ENCODE data around the gene WNK2.
"Not testable (repeated sequence)": the region's sequence is repeated elsewhere in the genome, so short reads cannot be mapped to it uniquely, and the experiment has no call there.

The WNK2 gene

DNA sequence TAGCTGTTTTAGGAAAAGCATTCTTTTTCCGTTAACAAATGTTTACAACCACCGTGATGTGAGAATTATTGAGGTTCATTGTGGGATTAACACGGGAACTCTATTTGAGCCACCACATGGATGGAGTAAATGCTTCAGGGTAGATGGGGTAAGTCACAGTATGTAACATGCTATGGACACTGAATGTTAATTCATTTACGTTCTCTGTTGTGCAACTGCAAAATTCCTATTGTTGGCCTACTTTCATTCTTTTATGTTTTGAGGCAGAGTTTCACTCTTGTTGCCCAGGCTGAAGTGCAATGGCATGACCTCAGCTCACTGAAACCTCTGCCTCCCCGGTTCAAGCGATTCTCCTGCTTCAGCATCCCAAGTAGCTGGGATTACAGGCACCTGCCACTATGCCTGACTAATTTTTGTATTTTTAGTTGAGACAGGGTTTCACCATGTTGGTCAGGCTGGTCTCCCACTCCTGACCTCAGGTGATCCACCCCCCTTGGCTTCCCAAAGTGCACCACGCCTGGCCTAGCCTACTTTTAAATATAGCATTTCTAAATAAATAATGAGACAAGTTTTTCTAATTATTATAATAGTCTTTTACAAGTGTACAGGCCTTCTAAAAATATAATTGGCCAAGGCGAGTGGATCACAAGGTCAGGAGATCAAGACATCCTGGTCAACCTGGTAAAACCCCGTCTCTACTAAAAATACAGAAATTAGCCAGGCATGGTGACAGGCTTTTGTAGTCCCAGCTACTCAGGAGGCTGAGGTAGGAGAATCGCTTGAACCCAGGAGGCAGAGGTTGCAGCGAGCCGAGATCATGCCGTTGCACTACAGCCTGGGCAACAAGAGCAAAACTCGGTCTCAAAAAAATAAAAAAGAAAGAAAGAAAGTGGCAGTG, 169.7 kb downstream of the WNK2 start:
- intact Hi-C loops (cut with DNase I); DNase-seq: not testable (repeated sequence)

DNA sequence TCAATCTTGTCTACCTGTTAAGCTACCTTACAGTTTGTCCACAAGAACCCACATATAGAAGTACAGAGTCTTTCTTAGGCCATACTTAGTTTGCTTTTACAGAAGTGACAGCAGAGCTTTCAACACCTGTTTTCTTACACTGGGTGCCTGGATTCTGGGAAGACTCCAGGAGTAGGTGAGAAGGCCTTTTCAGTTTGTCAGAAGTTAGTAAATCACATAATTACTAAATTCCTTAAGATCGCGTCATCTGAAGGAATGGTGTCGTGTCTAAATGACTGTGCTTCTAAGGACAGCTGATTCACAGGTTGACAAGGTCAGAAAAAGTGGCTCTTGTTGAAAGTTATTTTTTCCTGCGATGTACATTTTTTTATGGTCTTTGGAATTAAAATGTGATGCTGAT, 170.5 kb downstream of the WNK2 start:
- intact Hi-C loops (cut with DNase I): no loop called here

DNA sequence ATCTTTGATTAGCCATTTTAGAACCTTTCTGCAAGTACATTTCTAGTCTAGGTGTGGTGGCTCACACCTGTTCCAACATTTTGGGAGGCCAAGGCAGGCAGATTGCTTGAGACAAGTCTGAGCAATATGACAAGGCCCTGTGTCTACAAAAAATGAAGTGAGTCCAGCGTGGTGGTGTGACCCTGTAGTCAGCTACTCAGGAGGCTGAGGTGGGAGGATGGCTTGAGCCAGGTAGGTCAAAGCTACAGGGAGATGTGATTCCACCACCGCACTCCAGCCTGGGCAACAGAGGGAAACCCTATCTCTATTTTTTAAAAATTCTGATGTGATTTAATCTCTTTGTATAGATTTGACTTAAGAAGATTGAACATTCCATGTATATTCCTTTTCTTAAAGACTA, 171.9 kb downstream of the WNK2 start:
- no peak for DNase-seq
- intact Hi-C loops (cut with DNase I): no loop called here

More for the DNA sequence above, 170.5 kb downstream of the WNK2 start:
- no peak for DNase-seq

DNA sequence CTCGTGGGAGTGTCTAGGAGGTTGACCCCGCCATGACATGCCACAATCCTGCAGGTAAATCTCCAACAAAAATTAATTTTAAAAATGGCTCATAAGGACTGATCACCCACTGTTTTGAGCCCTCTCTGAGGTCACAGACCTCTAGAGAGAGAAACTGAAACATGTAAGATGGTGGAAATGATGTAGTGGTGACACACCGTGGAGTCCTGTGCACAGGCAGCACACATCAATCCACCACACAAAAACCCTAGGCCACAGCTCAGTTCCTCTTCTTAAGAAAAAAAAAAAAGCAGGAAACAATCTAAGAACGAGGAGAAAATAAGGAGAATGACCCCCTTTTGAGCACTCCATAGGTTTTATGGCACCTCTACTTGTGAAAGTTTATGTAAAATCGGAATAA, 173.7 kb downstream of the WNK2 start:
- no peak for DNase-seq
- intact Hi-C loops (cut with DNase I): no loop called here

DNA sequence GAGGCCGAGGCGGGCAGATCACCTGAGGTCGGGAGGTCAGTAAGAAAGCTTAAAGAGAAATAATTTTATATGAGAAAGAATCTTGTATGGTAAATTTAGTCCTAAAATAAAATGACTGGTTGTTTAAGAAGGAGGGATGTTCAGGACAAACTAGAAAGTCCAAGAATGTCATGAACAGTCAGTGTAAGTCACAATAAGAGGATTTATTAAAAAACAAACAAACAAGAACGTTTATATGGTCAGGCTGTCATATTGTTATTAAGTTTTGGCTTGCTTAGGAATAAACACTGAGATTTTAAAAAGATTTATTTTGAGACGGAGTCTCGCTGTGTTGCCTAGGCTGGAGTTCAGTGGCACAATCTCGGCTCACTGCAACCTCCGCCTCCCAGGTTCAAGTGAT, 176.0 kb downstream of the WNK2 start:
- DNase-seq: not testable (repeated sequence)

DNA sequence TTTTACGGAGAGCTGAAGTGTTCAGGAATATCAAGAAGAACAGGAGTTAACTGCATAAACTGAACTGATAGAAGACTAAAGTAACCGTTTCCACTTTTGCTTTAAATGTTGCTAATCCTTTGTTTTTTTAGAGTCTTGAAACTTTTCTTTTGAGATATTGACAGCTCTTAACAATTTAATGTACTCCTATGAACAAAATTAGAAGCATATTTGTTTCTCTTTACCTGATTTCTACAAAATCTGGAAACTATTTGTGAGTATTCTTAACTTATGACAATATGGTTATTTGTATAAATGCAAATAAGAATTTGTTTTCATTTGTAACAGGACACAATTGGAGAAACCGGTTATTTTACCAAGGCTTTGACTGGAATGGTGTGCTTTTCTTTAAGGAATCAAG, 178.1 kb downstream of the WNK2 start:
- intact Hi-C loops (cut with DNase I): no loop called here
- DNase-seq: no peak

More for the DNA sequence above, 176.0 kb downstream of the WNK2 start:
- intact Hi-C loops (cut with DNase I): not testable (repeated sequence)

DNA sequence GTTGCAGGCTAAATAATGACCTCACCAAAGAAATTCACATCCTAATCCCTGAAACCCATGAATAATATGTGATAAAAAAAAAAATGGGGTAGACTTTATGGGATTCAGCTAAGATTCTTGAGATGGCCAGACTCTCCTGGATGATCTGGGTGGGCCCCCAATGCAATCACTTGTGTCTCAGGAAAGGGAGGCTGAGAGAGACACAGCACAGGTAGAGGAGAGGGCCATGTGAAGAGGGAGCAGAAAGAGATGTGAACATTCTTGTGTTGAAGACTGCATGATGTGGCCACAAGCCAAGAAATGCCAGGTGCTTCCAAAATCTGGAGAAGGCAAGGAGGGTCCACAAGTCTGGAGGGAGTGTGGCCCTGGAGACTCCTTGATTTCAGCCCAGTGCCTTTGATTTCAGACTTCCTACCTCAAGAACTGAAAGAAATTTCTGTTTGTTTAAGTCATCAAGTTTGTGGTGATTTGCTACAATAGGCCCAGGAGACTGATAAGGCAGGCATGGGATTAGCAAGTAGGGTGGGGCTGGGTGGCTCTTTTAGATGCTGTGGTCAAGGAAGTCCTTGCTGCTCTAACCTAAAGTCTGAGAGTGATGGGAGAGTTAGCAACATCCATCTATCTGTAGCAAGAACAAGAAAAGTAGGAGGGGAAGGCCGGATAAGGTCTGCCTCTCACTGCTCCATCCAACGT, 180.9 kb downstream of the WNK2 start:
- intact Hi-C loops (cut with DNase I): no loop called here
- DNase-seq: no peak

DNA sequence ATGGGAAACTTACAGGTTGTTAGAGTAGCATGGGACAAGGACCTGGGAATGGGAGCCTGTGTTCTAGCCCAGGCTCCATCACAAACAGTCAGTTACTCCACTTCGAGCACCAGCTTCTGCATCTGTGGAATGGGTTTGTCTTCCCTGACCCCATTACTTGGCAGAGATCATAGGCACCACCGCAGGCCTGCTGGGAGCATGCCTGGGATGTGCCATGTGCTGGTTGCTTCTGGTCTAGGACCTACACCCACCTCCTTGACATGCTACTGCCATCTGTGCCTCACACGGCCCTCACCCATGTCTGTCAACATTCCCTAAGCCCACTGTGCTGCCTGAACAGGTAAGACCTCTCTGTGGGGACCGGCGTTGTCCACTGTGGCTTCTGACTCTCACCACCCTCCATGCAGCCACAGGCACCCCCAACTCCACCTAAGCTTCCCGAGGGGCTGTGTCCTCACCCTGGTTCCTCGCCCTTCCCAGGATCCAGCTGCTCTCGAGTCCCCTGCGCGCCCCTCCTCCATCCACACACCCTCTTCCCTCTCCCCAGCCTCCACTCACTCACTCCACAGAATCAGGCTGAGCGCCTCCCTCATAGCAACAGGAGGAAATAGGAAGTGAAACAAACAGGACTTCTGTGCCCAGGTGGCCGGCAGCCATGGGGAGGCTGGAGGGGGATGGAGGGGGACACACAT, 181.6 kb downstream of the WNK2 start:
- DNase-seq: peak in 1 of 42 donors; percentile 9
- intact Hi-C loops (cut with DNase I): no loop called here

DNA sequence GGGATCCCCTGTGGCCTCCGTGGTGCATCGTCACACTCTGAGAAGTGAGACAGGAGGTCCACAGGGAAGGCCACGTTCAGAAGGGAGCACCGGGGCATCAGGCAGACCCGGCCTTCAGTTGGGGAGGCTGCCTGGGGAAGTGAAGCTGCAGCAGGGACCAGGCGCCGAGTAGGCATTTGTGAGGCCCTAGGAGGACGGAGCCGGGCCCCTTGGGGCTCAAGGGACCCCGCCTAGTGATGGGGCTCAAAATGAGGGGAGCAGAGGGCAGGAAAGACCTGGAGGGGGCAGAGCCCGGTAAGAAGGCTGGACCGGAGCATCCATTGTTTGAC, 182.1 kb downstream of the WNK2 start:
- intact Hi-C loops (cut with DNase I): no loop called here
- no peak for DNase-seq

DNA sequence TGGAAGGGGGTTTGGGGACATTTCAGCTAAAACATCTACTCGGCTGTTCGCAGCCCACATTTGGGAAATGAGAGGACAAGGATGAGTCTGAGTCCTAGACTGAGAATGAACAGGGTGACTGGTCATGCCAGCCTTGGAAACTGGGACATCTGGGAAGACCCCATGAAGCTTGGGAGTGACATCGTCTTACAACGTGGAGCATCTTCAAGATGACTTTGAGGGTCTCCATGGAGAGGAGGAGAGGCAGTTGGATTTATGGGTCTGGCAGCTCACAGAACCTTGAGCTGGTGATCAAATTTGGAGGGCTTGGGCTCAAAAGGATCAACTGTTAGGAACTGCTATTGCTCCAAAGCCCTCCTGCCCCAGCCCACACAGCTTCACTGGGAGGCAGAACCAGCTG, 182.5 kb downstream of the WNK2 start:
- DNase-seq; intact Hi-C loops (cut with DNase I): not testable (repeated sequence)

DNA sequence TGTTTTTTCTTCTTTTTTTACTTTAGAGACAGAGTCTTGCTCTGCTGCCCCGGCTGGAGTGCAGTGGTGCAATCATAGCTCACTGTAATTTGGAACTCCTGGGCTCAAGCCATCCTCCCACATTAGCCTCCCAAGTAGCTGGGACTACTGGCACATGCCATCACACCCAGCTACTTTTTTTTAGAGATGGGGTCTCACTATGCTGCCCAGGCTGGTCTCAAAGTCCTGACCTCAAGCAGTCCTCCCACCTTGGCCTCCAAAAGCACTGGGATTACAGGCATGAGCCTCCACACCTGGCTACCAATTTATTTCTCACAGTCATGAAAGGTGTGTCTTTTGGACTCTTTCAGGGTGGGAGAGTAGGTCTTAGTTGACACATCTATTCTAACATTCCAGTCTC, 184.5 kb downstream of the WNK2 start:
- intact Hi-C loops (cut with DNase I): no loop called here
- no peak for DNase-seq

DNA sequence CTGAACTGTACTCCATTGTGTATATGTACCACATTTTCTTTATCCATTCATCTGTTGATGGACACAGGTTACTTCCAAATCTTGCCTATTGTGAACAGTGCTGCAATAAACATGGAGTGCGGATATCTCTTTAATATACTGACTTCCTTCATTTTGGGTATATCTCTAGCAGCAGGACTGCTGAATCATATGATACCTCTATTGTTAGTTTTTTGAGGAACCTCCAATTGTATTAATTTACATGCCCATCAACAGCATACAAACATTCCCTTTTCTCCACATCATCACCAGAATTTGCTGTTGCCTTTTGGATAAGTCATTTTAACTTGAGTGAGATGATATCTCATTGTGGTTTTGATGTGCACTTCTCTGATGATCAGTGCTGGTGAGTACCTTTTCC, 185.7 kb downstream of the WNK2 start:
- DNase-seq: no peak
- intact Hi-C loops (cut with DNase I): no loop called here
